DOHH2 (cell line): ENCODE data around the gene NOD1.

Source experiments
- H3F3A ChIP-seq: fragments of 200-600 bp; sonication (generic), shearing (Covaris generic); 2 replicates; pipeline ENCODE4 v1.6.0; 2016; ENCODE audit warnings: antibody characterized with exemption, mild to moderate bottlenecking; ENCODE audit not compliant: control insufficient read depth, insufficient read depth
- H3K27ac ChIP-seq: fragments of 200-600 bp; sonication (generic); 2 replicates; pipeline ENCODE4 v1.5.1; 2014; ENCODE audit warnings: low read depth, mild to moderate bottlenecking, low read length, moderate library complexity
- H3K27me3 ChIP-seq: fragments of 200-600 bp; sonication (generic); 2 replicates; pipeline ENCODE4 v1.6.1; 2014; ENCODE audit warnings: mild to moderate bottlenecking, low read length, mixed read lengths; ENCODE audit not compliant: control insufficient read depth
- H3K36me3 ChIP-seq: fragments of 200-600 bp; sonication (generic); 2 replicates; pipeline ENCODE4 v1.6.1; 2014; ENCODE audit warnings: mild to moderate bottlenecking, low read length, moderate library complexity, mixed read lengths; ENCODE audit not compliant: control insufficient read depth
- H3K4me1 ChIP-seq: fragments of 200-600 bp; sonication (generic); 2 replicates; pipeline ENCODE4 v1.6.1; 2014; ENCODE audit warnings: mild to moderate bottlenecking, low read length, mixed read lengths; ENCODE audit not compliant: control insufficient read depth
- H3K4me2 ChIP-seq: fragments of 200-600 bp; sonication (generic); 2 replicates; pipeline ENCODE4 v1.6.0; 2014; ENCODE audit warnings: mild to moderate bottlenecking, low read length, moderate library complexity
- H3K4me3 ChIP-seq: fragments of 200-600 bp; sonication (generic); 2 replicates; pipeline ENCODE4 v1.5.1; 2014; ENCODE audit warnings: mild to moderate bottlenecking, low read length, mixed read lengths
- H3K79me2 ChIP-seq: fragments of 200-600 bp; sonication (generic); 2 replicates; pipeline ENCODE4 v1.6.1; 2014; ENCODE audit warnings: mild to moderate bottlenecking, low read length, mixed read lengths; ENCODE audit not compliant: control insufficient read depth
- H3K9me2 ChIP-seq: fragments of 200-600 bp; sonication (generic); replicated peaks from 2 replicates; pipeline ENCODE4 v1.6.1; 2014; ENCODE audit warnings: mild to moderate bottlenecking, low read length, mixed read lengths; ENCODE audit not compliant: control insufficient read depth
- H3K9me3 ChIP-seq: fragments of 200-600 bp; sonication (generic); 2 replicates; pipeline ENCODE4 v1.6.1; 2014; ENCODE audit warnings: antibody characterized with exemption, low read length, mixed read lengths; ENCODE audit not compliant: control insufficient read depth, insufficient read depth
- H4K20me1 ChIP-seq: fragments of 200-600 bp; sonication (generic); 2 replicates; pipeline ENCODE4 v1.6.0; 2014; ENCODE audit warnings: low read depth, mild to moderate bottlenecking, antibody characterized with exemption, low read length, moderate library complexity; ENCODE audit not compliant: control insufficient read depth, insufficient read depth
- EZH2phosphoT487 ChIP-seq: fragments of 200-600 bp; sonication (generic); IDR thresholded peaks from 2 replicates; pipeline ENCODE4 v1.6.1; 2017; ENCODE audit warnings: borderline replicate concordance, mild to moderate bottlenecking, antibody characterized with exemption, low read length, moderate library complexity, mixed read lengths
- TF ChIP-seq, protein P1 (sequence below): fragments of 200-600 bp; sonication (generic); IDR thresholded peaks from one replicate; pipeline ENCODE4 v1.5.1; 2014; ENCODE audit warnings: antibody characterized with exemption, mild to moderate bottlenecking, low read depth, low read length; ENCODE audit not compliant: poor library complexity, severe bottlenecking

The NOD1 gene

GRCh38 chr7:30395676-30396075 is 82.9 kb downstream of the NOD1 start:
- H3K9me3 ChIP-seq = no peaks in the 10 kb centered on the region
- no peak overlapping the region for H3K4me3 ChIP-seq
- H3K4me1 ChIP-seq = peaks cover 26% of the 10 kb centered on the region
- H3K79me2 ChIP-seq = no peaks in the 10 kb centered on the region
- TF ChIP-seq, protein P1, sequence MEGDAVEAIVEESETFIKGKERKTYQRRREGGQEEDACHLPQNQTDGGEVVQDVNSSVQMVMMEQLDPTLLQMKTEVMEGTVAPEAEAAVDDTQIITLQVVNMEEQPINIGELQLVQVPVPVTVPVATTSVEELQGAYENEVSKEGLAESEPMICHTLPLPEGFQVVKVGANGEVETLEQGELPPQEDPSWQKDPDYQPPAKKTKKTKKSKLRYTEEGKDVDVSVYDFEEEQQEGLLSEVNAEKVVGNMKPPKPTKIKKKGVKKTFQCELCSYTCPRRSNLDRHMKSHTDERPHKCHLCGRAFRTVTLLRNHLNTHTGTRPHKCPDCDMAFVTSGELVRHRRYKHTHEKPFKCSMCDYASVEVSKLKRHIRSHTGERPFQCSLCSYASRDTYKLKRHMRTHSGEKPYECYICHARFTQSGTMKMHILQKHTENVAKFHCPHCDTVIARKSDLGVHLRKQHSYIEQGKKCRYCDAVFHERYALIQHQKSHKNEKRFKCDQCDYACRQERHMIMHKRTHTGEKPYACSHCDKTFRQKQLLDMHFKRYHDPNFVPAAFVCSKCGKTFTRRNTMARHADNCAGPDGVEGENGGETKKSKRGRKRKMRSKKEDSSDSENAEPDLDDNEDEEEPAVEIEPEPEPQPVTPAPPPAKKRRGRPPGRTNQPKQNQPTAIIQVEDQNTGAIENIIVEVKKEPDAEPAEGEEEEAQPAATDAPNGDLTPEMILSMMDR = no peak
- TF ChIP-seq EZH2phosphoT487 = no peak
- H3K27me3 ChIP-seq = no peaks in the 10 kb centered on the region
- peaks cover 3% of the 10 kb centered on the region; the same call in 1 of the 2 replicates for H3F3A ChIP-seq
- H3K4me2 ChIP-seq = no peak overlapping the region
- no peaks in the 10 kb centered on the region for H4K20me1 ChIP-seq
- H3K9me2 ChIP-seq = no peaks in the 10 kb centered on the region
- no peak overlapping the region for H3K27ac ChIP-seq
- H3K36me3 ChIP-seq = no peaks in the 10 kb centered on the region

- Histone ChIP-seq H3K9me3 (no peaks in the 10 kb centered on the region), H3K4me2 (no peak overlapping the region), H3K4me3 (no peak overlapping the region), H3F3A (peaks cover 3% of the 10 kb centered on the region; the same call in 1 of the 2 replicates), H3K36me3 (no peaks in the 10 kb centered on the region), H3K27ac (no peak overlapping the region), H4K20me1 (no peaks in the 10 kb centered on the region), H3K4me1 (peaks cover 15% of the 10 kb centered on the region), H3K9me2 (no peaks in the 10 kb centered on the region), H3K27me3 (no peaks in the 10 kb centered on the region), H3K79me2 (no peaks in the 10 kb centered on the region)
- no peak for TF ChIP-seq EZH2phosphoT487
Observed at GRCh38 chr7:30391806-30392205, 86.8 kb downstream of the NOD1 start.

GRCh38 chr7:30390736-30391636 is 87.6 kb downstream of the NOD1 start:
- Histone ChIP-seq H3K27ac (no peak overlapping the region), H3F3A (peaks cover 3% of the 10 kb centered on the region; the same call in 1 of the 2 replicates), H3K9me3 (no peaks in the 10 kb centered on the region), H3K9me2 (no peaks in the 10 kb centered on the region), H4K20me1 (no peaks in the 10 kb centered on the region), H3K27me3 (no peaks in the 10 kb centered on the region), H3K4me1 (peaks cover 8% of the 10 kb centered on the region), H3K36me3 (no peaks in the 10 kb centered on the region), H3K79me2 (no peaks in the 10 kb centered on the region), H3K4me3 (no peak overlapping the region), H3K4me2 (no peak overlapping the region)
- no peak for TF ChIP-seq EZH2phosphoT487
- TF ChIP-seq, protein P1 = no peak

DNA sequence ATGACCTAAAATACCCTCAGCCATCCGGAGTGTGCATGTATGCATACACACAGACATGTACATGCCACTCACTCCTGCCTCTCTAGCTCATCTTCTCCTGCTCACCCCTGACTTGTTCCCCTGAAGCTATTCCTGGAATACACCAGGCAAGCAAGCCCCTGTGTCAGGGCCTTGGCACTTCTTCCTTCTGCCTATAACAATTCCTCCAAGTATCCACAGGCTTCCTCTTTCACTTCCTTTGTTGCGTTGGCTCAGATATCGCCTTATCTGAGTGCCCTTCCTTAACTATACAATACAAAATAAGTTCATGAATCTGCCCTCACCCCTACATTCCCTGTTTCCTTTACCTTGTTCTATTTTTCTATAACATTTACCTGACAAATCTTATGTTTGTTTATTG is 88.8 kb downstream of the NOD1 start:
- peaks cover 8% of the 10 kb centered on the region for H3K4me1 ChIP-seq
- peaks cover 3% of the 10 kb centered on the region; the same call in 1 of the 2 replicates for H3F3A ChIP-seq
- no peaks in the 10 kb centered on the region for H3K9me2 ChIP-seq
- no peaks in the 10 kb centered on the region for H3K27me3 ChIP-seq
- H3K9me3 ChIP-seq = no peaks in the 10 kb centered on the region
- no peaks in the 10 kb centered on the region for H3K36me3 ChIP-seq
- no peak for TF ChIP-seq EZH2phosphoT487
- TF ChIP-seq, protein P1 = no peak
- no peaks in the 10 kb centered on the region for H4K20me1 ChIP-seq
- no peaks in the 10 kb centered on the region for H3K79me2 ChIP-seq
- no peak overlapping the region for H3K4me3 ChIP-seq
- H3K4me2 ChIP-seq = no peak overlapping the region
- H3K27ac ChIP-seq = no peak overlapping the region
